Spleen (tissue), 7 donors: ENCODE data around the gene CSRNP2.

Source experiments
- POLR2A ChIP-seq, 3 donors: fragments of 450-650 bp; IDR thresholded peaks; one replicate each; pipeline ENCODE4 v1.5.1; 2017; ENCODE audit warnings: antibody characterized with exemption in 3 of 3, mild to moderate bottlenecking in 1 of 3
- TF ChIP-seq, protein P1 (sequence below), 11 experiments: fragments of 200-600 bp in 7 of 11; fragments of 450-650 bp in 4 of 11; sonication (generic) in 4 of 11; IDR thresholded peaks in 8 of 11; conservative IDR thresholded peaks in 3 of 11; 1 replicate in 7 of 11; 2 replicates in 4 of 11; pipeline versions ENCODE4 v1.4.0 to v1.8.0; 2016 to 2021; ENCODE audit warnings: antibody characterized with exemption in 11 of 11, inconsistent platforms in 4 of 11, mild to moderate bottlenecking in 1 of 11
- donor health status: DM: no; HTN: no; CAD: no; lungs with moderate emphysema.
- donor health status: DM: no; HTN: no; CAD: no.
- donor health status: DM: no; HTN: no; CAD: no.

GRCh38 chr12:51127050-51127729 is 43.8 kb upstream of the CSRNP2 start:
- TF ChIP-seq, protein P1, sequence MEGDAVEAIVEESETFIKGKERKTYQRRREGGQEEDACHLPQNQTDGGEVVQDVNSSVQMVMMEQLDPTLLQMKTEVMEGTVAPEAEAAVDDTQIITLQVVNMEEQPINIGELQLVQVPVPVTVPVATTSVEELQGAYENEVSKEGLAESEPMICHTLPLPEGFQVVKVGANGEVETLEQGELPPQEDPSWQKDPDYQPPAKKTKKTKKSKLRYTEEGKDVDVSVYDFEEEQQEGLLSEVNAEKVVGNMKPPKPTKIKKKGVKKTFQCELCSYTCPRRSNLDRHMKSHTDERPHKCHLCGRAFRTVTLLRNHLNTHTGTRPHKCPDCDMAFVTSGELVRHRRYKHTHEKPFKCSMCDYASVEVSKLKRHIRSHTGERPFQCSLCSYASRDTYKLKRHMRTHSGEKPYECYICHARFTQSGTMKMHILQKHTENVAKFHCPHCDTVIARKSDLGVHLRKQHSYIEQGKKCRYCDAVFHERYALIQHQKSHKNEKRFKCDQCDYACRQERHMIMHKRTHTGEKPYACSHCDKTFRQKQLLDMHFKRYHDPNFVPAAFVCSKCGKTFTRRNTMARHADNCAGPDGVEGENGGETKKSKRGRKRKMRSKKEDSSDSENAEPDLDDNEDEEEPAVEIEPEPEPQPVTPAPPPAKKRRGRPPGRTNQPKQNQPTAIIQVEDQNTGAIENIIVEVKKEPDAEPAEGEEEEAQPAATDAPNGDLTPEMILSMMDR (IDR thresholded peaks at IDR 0.05 in 8 of 11, conservative IDR thresholded peaks at IDR 0.05 in 3 of 11) = no peak
- TF ChIP-seq POLR2A (IDR thresholded peaks at IDR 0.05) = no peak
